K562 (cell line): Measurements from ENCODE around the gene AIFM1. TPM values are rescaled to one million over a fixed set of nuclear protein-coding genes. Genes with fewer than 3 reads are reported as not detected.
A peak's percentile ranks its signal among the peaks of the same experiment; 100 is the strongest.

Source experiments
- ADNP ChIP-seq: fragments of 200-800 bp; sonication (Bioruptor generic); IDR thresholded peaks from 2 replicates; pipeline ENCODE4 v1.6.1; 2016; ENCODE audit warnings: missing genetic modification characterization, missing compliant biosample characterization
- CBFA2T2 ChIP-seq: fragments of 450-650 bp; conservative IDR thresholded peaks from 2 replicates; pipeline ENCODE4 v1.6.1; 2017; ENCODE audit warnings: mild to moderate bottlenecking
- CBFA2T3 ChIP-seq: fragments of 450-650 bp; IDR thresholded peaks from 2 replicates; pipeline ENCODE4 v1.6.1; 2017
- CHD4 ChIP-seq: fragments of 200-600 bp; sonication (generic); IDR thresholded peaks from 3 replicates; pipeline ENCODE4 v1.6.1; 2012; ENCODE audit warnings: low read depth, mild to moderate bottlenecking, mixed read lengths, low read length, inconsistent platforms; ENCODE audit not compliant: insufficient read depth, insufficient replicate concordance, poor library complexity, severe bottlenecking
- DDX20 ChIP-seq: fragments of 450-650 bp; IDR thresholded peaks from 2 replicates; pipeline ENCODE4 v1.6.1; 2016; ENCODE audit warnings: missing genetic modification characterization, low read depth, mild to moderate bottlenecking, missing compliant biosample characterization, moderate library complexity
- HDAC2 ChIP-seq: fragments of 450-650 bp; IDR thresholded peaks from 2 replicates; pipeline ENCODE4 v1.6.1; 2016; ENCODE audit warnings: mild to moderate bottlenecking
- HNRNPLL ChIP-seq: fragments of 200-400 bp; formaldehyde crosslinking; IDR thresholded peaks from 2 replicates; pipeline ENCODE4 v1.6.1; 2017; ENCODE audit warnings: low read length, low read depth, mild to moderate bottlenecking; ENCODE audit not compliant: poor library complexity, severe bottlenecking
- MCM5 ChIP-seq: fragments of 450-650 bp; IDR thresholded peaks from 2 replicates; pipeline ENCODE4 v1.6.1; 2016; ENCODE audit warnings: low read depth
- MED1 ChIP-seq: sonication (generic); formaldehyde crosslinking; IDR thresholded peaks from 2 replicates; pipeline ENCODE4 v1.8.1; 2023; ENCODE audit warnings: missing genetic modification reagents, borderline replicate concordance
- POLR3A ChIP-seq: IDR thresholded peaks from 2 replicates; pipeline ENCODE4 v1.6.1; 2011; ENCODE audit warnings: borderline replicate concordance, mild to moderate bottlenecking, moderate library complexity; ENCODE audit not compliant: insufficient read length, insufficient read depth; ENCODE audit errors: extremely low read depth
- RAD51 ChIP-seq: fragments of 450-650 bp; IDR thresholded peaks from 2 replicates; pipeline ENCODE4 v1.7.1; 2016; ENCODE audit warnings: low read depth, mild to moderate bottlenecking, borderline replicate concordance
- SP2 ChIP-seq: IDR thresholded peaks from 2 replicates; pipeline ENCODE4 v1.6.1; 2011; ENCODE audit warnings: mild to moderate bottlenecking, low read depth, low read length, moderate library complexity; ENCODE audit not compliant: poor library complexity, severe bottlenecking; ENCODE audit errors: extremely low read depth
- TAF1 ChIP-seq: IDR thresholded peaks from 2 replicates; pipeline ENCODE4 v1.6.1; 2011; ENCODE audit warnings: mild to moderate bottlenecking, low read length, moderate library complexity; ENCODE audit not compliant: insufficient read depth, control insufficient read depth, severe bottlenecking; ENCODE audit errors: extremely low read depth
- TEAD4 ChIP-seq, 2 experiments: sonication (generic) in 1 of 2; formaldehyde crosslinking in 1 of 2; IDR thresholded peaks; 2 replicates each; pipeline versions ENCODE4 v1.6.1 to v1.8.0; 2012 to 2022; ENCODE audit warnings: borderline replicate concordance in 1 of 2, inconsistent platforms in 1 of 2, low read length in 1 of 2, mild to moderate bottlenecking in 1 of 2, missing genetic modification reagents in 1 of 2
- TSC22D4 ChIP-seq: fragments of 450-650 bp; IDR thresholded peaks from 2 replicates; pipeline ENCODE4 v1.6.1; 2016; ENCODE audit warnings: missing genetic modification characterization, missing biosample characterization, control low read depth
- ZNF3 ChIP-seq: fragments of 250-450 bp; sonication (Bioruptor Pico); IDR thresholded peaks from 2 replicates; pipeline ENCODE4 v1.5.0; 2021; ENCODE audit warnings: mild to moderate bottlenecking, moderate library complexity
- ZNF444 ChIP-seq: fragments of 250-450 bp; sonication (Bioruptor Pico); IDR thresholded peaks from 2 replicates; pipeline ENCODE4 v1.4.0; 2020; ENCODE audit warnings: mild to moderate bottlenecking, moderate library complexity
- ZNF668 ChIP-seq: fragments of 250-450 bp; sonication (Bioruptor Pico); IDR thresholded peaks from 2 replicates; pipeline ENCODE4 v1.8.0; 2022; ENCODE audit warnings: mild to moderate bottlenecking, inconsistent platforms
- polyA plus RNA-seq, 8 experiments: library from polyadenylated mRNA; depleted of rRNA in 4 of 8; stranded (reverse) in 5 of 8; unstranded in 3 of 8; fragments of >200 nt; fragmentation: Nextera tagmentation in 2 of 8; fragmentation: Illumina TruSeq in 1 of 8; extraction: Ambion mirVana in 2 of 8; extraction: Trizol in 1 of 8; gene quantifications; 2 replicates each; pipeline versions ENCODE4 v1.2.1 to v1.2.3, GENCODE V29; 2011 to 2014; ENCODE audit warnings: inconsistent platforms in 1 of 8, missing spikeins in 1 of 8
- total RNA-seq, 7 experiments: library from RNA; depleted of rRNA in 6 of 7; stranded (reverse); fragments of >200 nt in 6 of 7; fragmentation: Illumina TruSeq in 2 of 7; extraction: Trizol in 2 of 7; gene quantifications; 2 replicates each; pipeline versions ENCODE4 v1.2.1 to v1.2.3, GENCODE V29; 2011 to 2021; ENCODE audit warnings: low replicate concordance in 1 of 7
- TF ChIP-seq, protein P1 (sequence below), 2 experiments: fragments of 250-450 bp in 1 of 2; fragments of 450-650 bp in 1 of 2; sonication (Bioruptor Pico) in 1 of 2; IDR thresholded peaks; 2 replicates each; pipeline versions ENCODE4 v1.6.1 to v1.8.0; 2016 to 2021; ENCODE audit warnings: mild to moderate bottlenecking in 2 of 2, moderate library complexity in 2 of 2, missing compliant biosample characterization in 1 of 2, missing genetic modification characterization in 1 of 2
- TF ChIP-seq, protein P2 (sequence below), 2 experiments: fragments of 450-650 bp; conservative IDR thresholded peaks; 2 replicates each; pipeline ENCODE4 v1.6.1; 2017; ENCODE audit warnings: mild to moderate bottlenecking in 2 of 2, moderate library complexity in 2 of 2
- TF ChIP-seq, protein P3 (sequence below): sonication (generic); formaldehyde crosslinking; IDR thresholded peaks from 2 replicates; pipeline ENCODE4 v1.9.0; 2022; ENCODE audit warnings: mild to moderate bottlenecking, missing genetic modification reagents

Gene AIFM1
- total and polyA plus RNA-seq, 9 of the 15 experiments (the other 6 are each of a cell fraction or from before 2014, with no cell fraction given), result 51.0 to 117 (median 91.2) TPM

DNA sequence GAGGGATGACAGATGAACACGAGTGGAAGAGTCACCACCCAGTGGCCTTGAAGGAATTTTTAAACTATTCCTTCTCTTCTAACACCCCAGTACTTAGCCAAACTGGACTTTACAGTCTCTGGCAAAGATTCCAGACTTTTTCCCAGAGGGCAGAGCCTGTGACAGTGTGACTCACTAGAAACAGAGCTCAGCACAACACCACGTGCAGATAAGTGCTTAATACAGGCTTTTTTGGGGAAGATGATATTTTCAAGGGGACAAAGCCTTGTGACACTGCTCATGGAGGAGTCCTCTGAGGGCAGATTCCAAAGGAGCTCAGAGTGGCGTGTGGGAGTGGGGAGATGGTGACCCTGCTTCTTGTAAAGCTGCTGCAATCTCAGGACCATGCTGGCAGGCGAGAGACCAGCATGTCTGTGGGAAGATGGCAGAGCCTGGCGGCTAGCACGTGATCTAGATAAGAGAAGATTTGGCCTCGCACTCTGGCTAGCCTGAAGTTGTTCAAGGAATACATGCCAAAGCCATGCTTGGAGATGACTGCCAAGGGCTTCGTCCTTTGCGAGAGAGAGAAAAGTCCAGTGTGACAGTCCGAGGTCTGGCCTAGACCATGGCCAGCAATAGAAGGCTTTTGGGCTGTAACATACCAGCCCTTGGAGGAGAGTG, 8.5 kb upstream of the AIFM1 start (continued):
- TF ChIP-seq TSC22D4 (tag) (no peak), HNRNPLL (no peak), CBFA2T3 (peak; percentile 16; the same call in 1 of the 2 replicates), CHD4 (no peak), MED1 (CRISPR knock-in tag) (no peak), ZNF668 (CRISPR knock-in tag) (peak; percentile 78; the same call in 1 of the 2 replicates), DDX20 (tag) (no peak), TAF1 (no peak), TEAD4 (IDR thresholded peaks at IDR 0.05; ENCODE audit: low read length) (no peak), TEAD4 (CRISPR knock-in tag; IDR thresholded peaks at IDR 0.05; ENCODE audit: borderline replicate concordance) (no peak), ZNF444 (CRISPR knock-in tag) (no peak), HDAC2 (0 out of 2 replicates have a peak, but pooled peaks have one; percentile 12), MCM5 (no peak), ADNP (no peak), SP2 (no peak), RAD51 (peak; percentile 40; the same call in 1 of the 2 replicates), CBFA2T2 (no peak), POLR3A (no peak), ZNF3 (CRISPR knock-in tag) (no peak)
- TF ChIP-seq, protein P1, sequence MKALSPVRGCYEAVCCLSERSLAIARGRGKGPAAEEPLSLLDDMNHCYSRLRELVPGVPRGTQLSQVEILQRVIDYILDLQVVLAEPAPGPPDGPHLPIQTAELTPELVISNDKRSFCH (CRISPR knock-in tag; IDR thresholded peaks at IDR 0.05), result no peak
- TF ChIP-seq, protein P1 (tag; IDR thresholded peaks at IDR 0.05), result peak; percentile 62; the same call in 1 of the 2 replicates
- TF ChIP-seq, protein P2, sequence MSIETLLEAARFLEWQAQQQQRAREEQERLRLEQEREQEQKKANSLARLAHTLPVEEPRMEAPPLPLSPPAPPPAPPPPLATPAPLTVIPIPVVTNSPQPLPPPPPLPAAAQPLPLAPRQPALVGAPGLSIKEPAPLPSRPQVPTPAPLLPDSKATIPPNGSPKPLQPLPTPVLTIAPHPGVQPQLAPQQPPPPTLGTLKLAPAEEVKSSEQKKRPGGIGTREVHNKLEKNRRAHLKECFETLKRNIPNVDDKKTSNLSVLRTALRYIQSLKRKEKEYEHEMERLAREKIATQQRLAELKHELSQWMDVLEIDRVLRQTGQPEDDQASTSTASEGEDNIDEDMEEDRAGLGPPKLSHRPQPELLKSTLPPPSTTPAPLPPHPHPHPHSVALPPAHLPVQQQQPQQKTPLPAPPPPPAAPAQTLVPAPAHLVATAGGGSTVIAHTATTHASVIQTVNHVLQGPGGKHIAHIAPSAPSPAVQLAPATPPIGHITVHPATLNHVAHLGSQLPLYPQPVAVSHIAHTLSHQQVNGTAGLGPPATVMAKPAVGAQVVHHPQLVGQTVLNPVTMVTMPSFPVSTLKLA (conservative IDR thresholded peaks at IDR 0.05), result peak in 1 of 2 experiments; percentile 56; a peak in 3 of 4 replicates
- TF ChIP-seq, protein P3, sequence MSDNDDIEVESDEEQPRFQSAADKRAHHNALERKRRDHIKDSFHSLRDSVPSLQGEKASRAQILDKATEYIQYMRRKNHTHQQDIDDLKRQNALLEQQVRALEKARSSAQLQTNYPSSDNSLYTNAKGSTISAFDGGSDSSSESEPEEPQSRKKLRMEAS (CRISPR knock-in tag), result peak; percentile 66
